Neural crest cell (in vitro differentiated cells): ENCODE results near the gene FBH1. TPM values are rescaled to one million over a fixed set of nuclear protein-coding genes. Genes with fewer than 3 reads are reported as not detected.

Experiments used
- DNase-seq: peaks from one replicate; pipeline ENCODE4 v3.0.0; 2021; ENCODE audit warnings: low read depth, mixed read lengths, low spot score
- H3K27ac Mint-ChIP-seq: one replicate; pipeline ENCODE4 v1.8.0; 2021; ENCODE audit warnings: mild to moderate bottlenecking, mixed read lengths; ENCODE audit not compliant: unreplicated experiment
- H3K27me3 Mint-ChIP-seq: 2 replicates; pipeline ENCODE4 v1.8.0; 2021; ENCODE audit warnings: low read depth, mild to moderate bottlenecking, mixed read lengths
- H3K36me3 Mint-ChIP-seq: 2 replicates; pipeline ENCODE4 v1.8.0; 2021; ENCODE audit warnings: low read depth, mild to moderate bottlenecking, mixed read lengths
- H3K4me1 Mint-ChIP-seq: 2 replicates; pipeline ENCODE4 v1.8.0; 2021; ENCODE audit warnings: mixed read lengths
- H3K4me3 Mint-ChIP-seq: one replicate; pipeline ENCODE4 v1.8.0; 2021; ENCODE audit warnings: mild to moderate bottlenecking, mixed read lengths
- H3K9me3 Mint-ChIP-seq: 2 replicates; pipeline ENCODE4 v1.8.0; 2021; ENCODE audit warnings: mixed read lengths
- CTCF ChIP-seq: fragments of 200-600 bp; sonication (generic); conservative IDR thresholded peaks from 2 replicates; pipeline ENCODE4 v1.5.0; 2021; ENCODE audit warnings: antibody characterized with exemption, mild to moderate bottlenecking
- total RNA-seq: library from RNA; stranded (reverse); gene quantifications from 2 replicates; pipeline ENCODE4 v1.2.1, GENCODE V29; 2021

FBH1 gene
- total RNA-seq, 1 donor from 2014 or later = 73.7 TPM

GRCh38 chr10:5952731-5953385 is 62.8 kb downstream of the FBH1 start:
- H3K36me3 Mint-ChIP-seq = no peaks in the 10 kb centered on the region
- no peaks in the 10 kb centered on the region for H3K9me3 Mint-ChIP-seq

GRCh38 chr10:5953676-5954075 is 63.6 kb downstream of the FBH1 start:
- no peaks in the 10 kb centered on the region for H3K36me3 Mint-ChIP-seq
- no peak for DNase-seq
- TF ChIP-seq CTCF = no peak
- H3K4me3 Mint-ChIP-seq = no peak overlapping the region
- peaks cover 5% of the 10 kb centered on the region for H3K4me1 Mint-ChIP-seq
- H3K27ac Mint-ChIP-seq = no peak overlapping the region
- no peaks in the 10 kb centered on the region for H3K9me3 Mint-ChIP-seq
- H3K27me3 Mint-ChIP-seq = peaks cover 15% of the 10 kb centered on the region

More at GRCh38 chr10:5952731-5953385, 62.8 kb downstream of the FBH1 start:
- Mint-ChIP-seq H3K27me3 (peaks cover 15% of the 10 kb centered on the region), H3K27ac (no peak overlapping the region), H3K4me3 (no peak overlapping the region), H3K4me1 (peaks cover 5% of the 10 kb centered on the region)
- DNase-seq = no peak
- TF ChIP-seq CTCF = no peak

- no peak for TF ChIP-seq CTCF
- H3K4me1 Mint-ChIP-seq = peaks cover 3% of the 10 kb centered on the region
- H3K27ac Mint-ChIP-seq = no peak overlapping the region
- H3K9me3 Mint-ChIP-seq = no peaks in the 10 kb centered on the region
- H3K36me3 Mint-ChIP-seq = no peaks in the 10 kb centered on the region
- peaks cover 7% of the 10 kb centered on the region for H3K27me3 Mint-ChIP-seq
- H3K4me3 Mint-ChIP-seq = no peak overlapping the region
- DNase-seq = no peak
Observed at GRCh38 chr10:5956146-5956936, 66.3 kb downstream of the FBH1 start.

GRCh38 chr10:5958077-5958476 is 68.0 kb downstream of the FBH1 start:
- Mint-ChIP-seq H3K36me3 (no peaks in the 10 kb centered on the region), H3K27me3 (peaks cover 3% of the 10 kb centered on the region), H3K4me1 (peaks cover 8% of the 10 kb centered on the region), H3K9me3 (no peaks in the 10 kb centered on the region), H3K4me3 (no peak overlapping the region), H3K27ac (no peak overlapping the region)
- no peak for DNase-seq
- no peak for TF ChIP-seq CTCF

- Mint-ChIP-seq H3K36me3 (no peaks in the 10 kb centered on the region), H3K27ac (no peak overlapping the region), H3K9me3 (no peaks in the 10 kb centered on the region), H3K4me1 (peaks cover 8% of the 10 kb centered on the region), H3K4me3 (no peak overlapping the region), H3K27me3 (no peaks in the 10 kb centered on the region)
- no peak for TF ChIP-seq CTCF
- no peak for DNase-seq
Observed at GRCh38 chr10:5958675-5959074, 68.6 kb downstream of the FBH1 start.
